Heart right ventricle (tissue), 16 donors: ENCODE measurements around the gene STOML3. TPM values are rescaled to one million over a fixed set of nuclear protein-coding genes. Genes with fewer than 3 reads are reported as not detected.

ENCODE experiments used
- ATAC-seq, 8 donors: fragments of 200-7000 bp; cut with Tn5 transposase; one replicate each; pipeline ENCODE4 v1.9.1; 2020; ENCODE audit warnings: mild to moderate bottlenecking in 8 of 8, moderate library complexity in 8 of 8, moderate number of reproducible peaks in 1 of 8
- DNase-seq, 2 donors: peaks; one replicate each; pipeline ENCODE4 v3.0.0-alpha.2; 2020
- H3K27ac ChIP-seq, 10 donors: fragments of 200-600 bp; sonication (generic) in 2 of 10; one replicate each; pipeline versions ENCODE4 v1.5.0 to v1.8.0; 2020 to 2022; ENCODE audit warnings: mild to moderate bottlenecking in 3 of 10
- H3K27me3 ChIP-seq, 7 donors: fragments of 200-600 bp; one replicate each; pipeline ENCODE4 v1.8.0; 2021 to 2022; ENCODE audit warnings: mild to moderate bottlenecking in 2 of 7
- H3K36me3 ChIP-seq, 9 donors: fragments of 200-600 bp; sonication (generic) in 1 of 9; one replicate each; pipeline versions ENCODE4 v1.5.0 to v1.8.0; 2020 to 2022; ENCODE audit warnings: mild to moderate bottlenecking in 2 of 9
- H3K4me1 ChIP-seq, 9 donors: fragments of 200-600 bp; sonication (generic) in 1 of 9; one replicate each; pipeline versions ENCODE4 v1.5.0 to v1.8.0; 2020 to 2022; ENCODE audit warnings: mild to moderate bottlenecking in 4 of 9
- H3K4me3 ChIP-seq, 10 donors: fragments of 200-600 bp; sonication (generic) in 2 of 10; one replicate each; pipeline versions ENCODE4 v1.5.0 to v1.8.0; 2020 to 2022; ENCODE audit warnings: mild to moderate bottlenecking in 7 of 10, moderate library complexity in 2 of 10
- H3K9me3 ChIP-seq, 11 donors: fragments of 200-600 bp in 10 of 11; sonication (generic) in 2 of 11; one replicate each; pipeline versions ENCODE4 v1.5.0 to v1.8.0; 2013 to 2022; ENCODE audit warnings: mild to moderate bottlenecking in 2 of 11, control low read depth in 1 of 11, moderate library complexity in 1 of 11
- WGBS, 2 donors: extraction: QIAGEN DNeasy Blood & Tissue Kit; methylation state at CpG; one replicate each; pipeline ENCODE4 v1.1.7; 2013; ENCODE audit warnings: inconsistent platforms in 1 of 2; 5-methylcytosine and 5-hydroxymethylcytosine counted together
- intact Hi-C, 10 donors: fragments of 100-400 bp; cut with DNase I; formaldehyde crosslinking; loops; one replicate each; pipeline versions ENCODE4 v1.11.1 to v1.14.2; 2022
- polyA plus RNA-seq, 2 donors: library from polyadenylated mRNA; stranded (reverse); fragments of 200-250 nt; gene quantifications; one replicate each; pipeline ENCODE4 v1.2.3, GENCODE V29; 2013
- total RNA-seq, 10 donors: library from RNA; stranded (reverse); fragmentation: NEBNext Ultra II Directional in 3 of 10; extraction: Animal tissue kit (Norgen Biotek cat#: 25700) in 3 of 10; gene quantifications; one replicate each; pipeline versions ENCODE4 v1.2.1 to v1.2.4, GENCODE V29; 2021 to 2023
- TF ChIP-seq, protein P1 (sequence below), 9 donors: fragments of 200-600 bp; sonication (generic) in 2 of 9; IDR thresholded peaks; one replicate each; pipeline versions ENCODE4 v1.5.0 to v1.8.0; 2021 to 2022; ENCODE audit warnings: antibody characterized with exemption in 9 of 9, mild to moderate bottlenecking in 5 of 9, moderate library complexity in 1 of 9
- donor health status: Arrhythmogenic right ventricular cardiomyopathy.
- donor health status: ischemic (EF 13 %, LVEDD 7.1; RV severe dilation, severe dysfunction).
- donor health status: healthy with polysubstance abuse.
- donor health status: DM: no; HTN: yes; CAD: no.
- donor health status: DM: no; HTN: no; CAD: no.
- donor health status: ischemic (EF 25% LVEDD 6.9; RV normal size, moderate dysfunction).
- donor health status: ischemic (EF 25% LVEDD 5.7; RV mildly dilated, moderate dysfunction).
- donor health status: healthy.
- donor health status: DM: yes; HTN: yes; CAD: no.
- donor health status: Ischemic cardiomyopathy.
- donor health status: ischemic (EF 35%, LVEDD 5.7; RV mildly dilated, moderate dysfunction).
- donor health status: nonischemic (EF 11% LVEDD 7.7; RV severe dilation, severe dysfunction).
- donor health status: DM: yes; HTN: yes; CAD: no.
- donor health status: PGD.
- donor health status: ischemic (EF 29% LVEDD 5.4; RV normal size, mild dysfunction).
- donor health status: nonischemic (EF 23%, LVEDD 6.1; RV moderate dilation, normal function).

Gene STOML3
- total and polyA plus RNA-seq, 12 donors, result not detected

DNA sequence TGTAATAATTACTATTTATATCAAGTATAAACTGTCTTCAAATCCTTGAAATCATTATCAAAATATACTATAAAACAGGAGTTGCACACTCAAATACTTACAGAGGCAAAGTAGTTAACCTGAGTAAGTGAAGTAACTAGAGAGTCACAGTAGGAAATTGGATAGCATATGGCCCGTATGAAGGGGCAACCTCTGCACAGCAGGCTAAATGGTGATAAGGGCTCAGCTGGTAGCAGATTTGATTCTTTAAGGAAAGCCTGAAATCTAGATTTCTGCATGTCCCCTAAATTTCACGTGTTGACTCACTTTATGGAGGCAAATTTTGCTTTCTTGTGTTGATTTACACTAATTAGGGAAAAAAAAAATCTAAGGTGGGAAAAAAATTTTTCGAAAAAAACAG, 46.4 kb downstream of the STOML3 start:
- WGBS, 2 donors, result 45 to 50% methylated on average over 3 of the region's 3 CpGs
- TF ChIP-seq, protein P1, sequence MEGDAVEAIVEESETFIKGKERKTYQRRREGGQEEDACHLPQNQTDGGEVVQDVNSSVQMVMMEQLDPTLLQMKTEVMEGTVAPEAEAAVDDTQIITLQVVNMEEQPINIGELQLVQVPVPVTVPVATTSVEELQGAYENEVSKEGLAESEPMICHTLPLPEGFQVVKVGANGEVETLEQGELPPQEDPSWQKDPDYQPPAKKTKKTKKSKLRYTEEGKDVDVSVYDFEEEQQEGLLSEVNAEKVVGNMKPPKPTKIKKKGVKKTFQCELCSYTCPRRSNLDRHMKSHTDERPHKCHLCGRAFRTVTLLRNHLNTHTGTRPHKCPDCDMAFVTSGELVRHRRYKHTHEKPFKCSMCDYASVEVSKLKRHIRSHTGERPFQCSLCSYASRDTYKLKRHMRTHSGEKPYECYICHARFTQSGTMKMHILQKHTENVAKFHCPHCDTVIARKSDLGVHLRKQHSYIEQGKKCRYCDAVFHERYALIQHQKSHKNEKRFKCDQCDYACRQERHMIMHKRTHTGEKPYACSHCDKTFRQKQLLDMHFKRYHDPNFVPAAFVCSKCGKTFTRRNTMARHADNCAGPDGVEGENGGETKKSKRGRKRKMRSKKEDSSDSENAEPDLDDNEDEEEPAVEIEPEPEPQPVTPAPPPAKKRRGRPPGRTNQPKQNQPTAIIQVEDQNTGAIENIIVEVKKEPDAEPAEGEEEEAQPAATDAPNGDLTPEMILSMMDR (IDR thresholded peaks at IDR 0.05), result no peak
- H3K9me3 ChIP-seq, result peaks cover 0 to under 1% (median 0%) of the 10 kb centered on the region in 11 donors
- H3K4me1 ChIP-seq, result no peaks in the 10 kb centered on the region
- H3K4me3 ChIP-seq, result no peak overlapping the region
- H3K27me3 ChIP-seq, result peaks cover 0 to 7% (median 0%) of the 10 kb centered on the region in 7 donors
- ATAC-seq (no peak), DNase-seq (no peak)
- H3K27ac ChIP-seq, result no peak overlapping the region
- H3K36me3 ChIP-seq, result no peaks in the 10 kb centered on the region
- intact Hi-C loops, result no loop called here

DNA sequence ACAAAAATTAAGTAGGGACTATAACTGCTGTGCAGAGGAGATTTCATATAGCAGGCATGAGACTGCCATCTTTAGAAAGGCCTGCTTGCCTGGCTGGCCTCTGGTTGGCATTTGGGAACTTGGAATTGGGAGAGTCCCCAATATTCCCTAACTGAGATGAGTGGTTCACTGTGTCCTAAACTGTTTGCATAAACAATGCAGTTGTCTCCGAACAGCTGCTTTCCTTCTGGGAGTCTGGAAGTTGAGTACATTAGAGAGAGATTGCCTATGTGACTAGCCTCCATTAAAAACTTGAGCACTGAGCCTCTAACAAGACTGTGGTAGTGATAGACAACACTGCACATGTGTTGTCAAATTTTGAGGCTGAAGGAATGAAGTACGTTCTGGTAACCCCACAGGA, 47.4 kb downstream of the STOML3 start:
- 76 to 78% methylated on average over 2 of the region's 2 CpGs for WGBS, 2 donors

DNA sequence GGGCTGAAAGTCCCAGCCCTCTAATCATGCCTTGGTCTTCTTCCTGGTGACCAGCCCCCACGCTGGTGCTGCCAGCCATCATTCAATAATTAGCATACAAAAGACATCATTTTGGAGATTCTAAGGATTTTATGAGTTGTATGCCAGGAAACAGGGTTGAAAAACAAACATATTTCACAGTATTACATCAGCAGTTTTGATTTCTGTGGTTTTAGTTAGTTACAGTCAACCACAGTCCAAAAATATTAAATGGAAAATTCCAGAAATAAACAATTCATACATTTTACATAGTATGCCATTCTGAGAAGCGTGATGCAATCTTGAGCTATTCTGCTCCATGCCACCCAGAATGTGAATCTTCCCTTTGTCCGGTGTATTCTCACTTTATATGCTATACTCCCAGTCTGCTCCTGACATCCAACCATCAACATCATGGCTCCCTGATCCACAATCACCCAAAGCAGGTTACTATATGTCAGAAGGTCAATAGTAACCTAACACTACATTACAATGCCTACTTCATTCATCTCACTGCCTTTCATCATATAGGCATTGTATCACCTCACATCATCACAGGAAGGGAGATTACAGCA, 49.2 kb downstream of the STOML3 start:
- H3K27ac ChIP-seq, result no peak overlapping the region
- peaks cover 0 to 6% (median 0%) of the 10 kb centered on the region in 7 donors for H3K27me3 ChIP-seq
- no peaks in the 10 kb centered on the region for H3K36me3 ChIP-seq
- no peak for DNase-seq
- WGBS, 2 donors, result 82 to 84% methylated on average over 3 of the region's 3 CpGs
- no peaks in the 10 kb centered on the region for H3K4me1 ChIP-seq
- no peak for ATAC-seq
- no peaks in the 10 kb centered on the region for H3K9me3 ChIP-seq
- intact Hi-C loops, result no loop called here
- TF ChIP-seq, protein P1 (IDR thresholded peaks at IDR 0.05), result no peak
- H3K4me3 ChIP-seq, result no peak overlapping the region

More for the DNA sequence above, 47.4 kb downstream of the STOML3 start:
- Histone ChIP-seq H3K9me3 (no peaks in the 10 kb centered on the region), H3K27me3 (peaks cover 0 to 3% (median 0%) of the 10 kb centered on the region in 7 donors), H3K4me3 (no peak overlapping the region), H3K27ac (no peak overlapping the region), H3K36me3 (no peaks in the 10 kb centered on the region), H3K4me1 (no peaks in the 10 kb centered on the region)
- ATAC-seq (no peak), DNase-seq (no peak)
- intact Hi-C loops, result no loop called here
- TF ChIP-seq, protein P1 (IDR thresholded peaks at IDR 0.05), result no peak

DNA sequence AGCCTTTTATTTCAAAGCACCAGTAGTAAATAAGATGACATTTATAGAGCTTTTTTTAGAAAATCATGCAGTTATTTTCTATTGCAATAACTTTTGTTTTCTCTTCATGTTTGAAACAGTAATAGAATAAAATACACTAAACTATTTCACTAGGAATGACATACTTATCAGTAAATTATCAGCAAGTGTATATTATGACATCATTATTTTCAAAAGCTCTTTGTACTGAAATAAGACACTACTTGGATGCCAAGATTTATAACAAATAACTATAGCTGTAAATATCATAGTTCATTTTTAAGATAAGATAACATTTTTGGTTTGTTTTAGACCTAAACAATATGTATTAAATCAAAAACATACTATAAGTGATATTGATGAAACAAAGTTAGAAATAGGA, 56.8 kb downstream of the STOML3 start:
- intact Hi-C loops, result no loop called here
- H3K27ac ChIP-seq, result no peak overlapping the region
- H3K4me1 ChIP-seq, result no peaks in the 10 kb centered on the region
- no peak overlapping the region for H3K4me3 ChIP-seq
- ATAC-seq (no peak), DNase-seq (no peak)
- H3K27me3 ChIP-seq, result peaks cover 0 to 18% (median 0%) of the 10 kb centered on the region in 7 donors
- H3K9me3 ChIP-seq, result no peaks in the 10 kb centered on the region
- TF ChIP-seq, protein P1 (IDR thresholded peaks at IDR 0.05), result no peak
- H3K36me3 ChIP-seq, result no peaks in the 10 kb centered on the region
